Activated naive CD4-positive, alpha-beta T cell treated with anti-CD3 and anti-CD28 coated beads, Interleukin-2, amount 10 ng/mL, durations not matched to agents 7 days and 5 days (primary cell): ENCODE measurements around the gene MVB12B.

Experiments used
- CTCF ChIA-PET: fragments of 350-600 bp; sonication (Branson Sonifier 250); formaldehyde crosslinking; loops from one replicate; lab custom pipeline; 2021; ENCODE audit warnings: antibody characterized with exemption; lab: Charles Lee
- DNase-seq: peaks from one replicate; pipeline ENCODE4 v3.0.0-alpha.2; 2020
- H3K27ac Mint-ChIP-seq: one replicate; pipeline ENCODE4 v1.8.0; 2021; ENCODE audit warnings: mild to moderate bottlenecking, moderate library complexity, mixed read lengths
- H3K27me3 Mint-ChIP-seq: one replicate; pipeline ENCODE4 v1.8.0; 2021; ENCODE audit warnings: mild to moderate bottlenecking, mixed read lengths
- H3K36me3 Mint-ChIP-seq: one replicate; pipeline ENCODE4 v1.8.0; 2021; ENCODE audit warnings: mixed read lengths
- H3K4me1 Mint-ChIP-seq: one replicate; pipeline ENCODE4 v1.8.0; 2021; ENCODE audit warnings: mixed read lengths
- H3K4me3 Mint-ChIP-seq: one replicate; pipeline ENCODE4 v1.8.0; 2021; ENCODE audit warnings: mild to moderate bottlenecking, moderate library complexity, mixed read lengths
- H3K9me3 Mint-ChIP-seq: one replicate; pipeline ENCODE4 v1.8.0; 2021; ENCODE audit warnings: mixed read lengths

Gene MVB12B

GRCh38 chr9:126453156-126453963 is 126.7 kb downstream of the MVB12B start:
- Mint-ChIP-seq H3K4me3 (no peak overlapping the region), H3K36me3 (no peaks in the 10 kb centered on the region), H3K4me1 (no peaks in the 10 kb centered on the region), H3K27ac (no peak overlapping the region), H3K27me3 (peaks cover 71% of the 10 kb centered on the region), H3K9me3 (no peaks in the 10 kb centered on the region)
- CTCF ChIA-PET: no interaction called here
- DNase-seq: no peak

- H3K4me3 Mint-ChIP-seq: no peak overlapping the region
- H3K9me3 Mint-ChIP-seq: no peaks in the 10 kb centered on the region
- no peak for DNase-seq
- H3K36me3 Mint-ChIP-seq: no peaks in the 10 kb centered on the region
- H3K27me3 Mint-ChIP-seq: peaks cover 69% of the 10 kb centered on the region
- no peaks in the 10 kb centered on the region for H3K4me1 Mint-ChIP-seq
- H3K27ac Mint-ChIP-seq: no peak overlapping the region
- CTCF ChIA-PET: no interaction called here
Measured at GRCh38 chr9:126454215-126454614, 127.6 kb downstream of the MVB12B start.

GRCh38 chr9:126454795-126455194 is 128.2 kb downstream of the MVB12B start:
- DNase-seq: no peak

GRCh38 chr9:126456441-126457174 is 130.0 kb downstream of the MVB12B start:
- DNase-seq: no peak
- CTCF ChIA-PET: no interaction called here
- H3K9me3 Mint-ChIP-seq: no peaks in the 10 kb centered on the region
- no peaks in the 10 kb centered on the region for H3K36me3 Mint-ChIP-seq
- H3K4me1 Mint-ChIP-seq: no peaks in the 10 kb centered on the region
- H3K27me3 Mint-ChIP-seq: peaks cover 70% of the 10 kb centered on the region
- no peak overlapping the region for H3K4me3 Mint-ChIP-seq
- H3K27ac Mint-ChIP-seq: no peak overlapping the region

More at GRCh38 chr9:126454795-126455194, 128.2 kb downstream of the MVB12B start:
- CTCF ChIA-PET: no interaction called here
- no peak overlapping the region for H3K4me3 Mint-ChIP-seq
- H3K27me3 Mint-ChIP-seq: peaks cover 72% of the 10 kb centered on the region
- no peak overlapping the region for H3K27ac Mint-ChIP-seq
- no peaks in the 10 kb centered on the region for H3K4me1 Mint-ChIP-seq
- no peaks in the 10 kb centered on the region for H3K36me3 Mint-ChIP-seq
- no peaks in the 10 kb centered on the region for H3K9me3 Mint-ChIP-seq

GRCh38 chr9:126457175-126457547 is 130.5 kb downstream of the MVB12B start:
- no peak overlapping the region for H3K4me3 Mint-ChIP-seq
- CTCF ChIA-PET: no interaction called here
- peaks cover 65% of the 10 kb centered on the region for H3K27me3 Mint-ChIP-seq

GRCh38 chr9:126457890-126458289 is 131.3 kb downstream of the MVB12B start:
- H3K27me3 Mint-ChIP-seq: peaks cover 63% of the 10 kb centered on the region
- DNase-seq: no peak
- H3K9me3 Mint-ChIP-seq: no peaks in the 10 kb centered on the region
- no peaks in the 10 kb centered on the region for H3K4me1 Mint-ChIP-seq
- H3K36me3 Mint-ChIP-seq: no peaks in the 10 kb centered on the region
- CTCF ChIA-PET: no interaction called here
- no peak overlapping the region for H3K27ac Mint-ChIP-seq
- no peak overlapping the region for H3K4me3 Mint-ChIP-seq

More at GRCh38 chr9:126457175-126457547, 130.5 kb downstream of the MVB12B start:
- no peaks in the 10 kb centered on the region for H3K4me1 Mint-ChIP-seq
- no peak overlapping the region for H3K27ac Mint-ChIP-seq
- no peaks in the 10 kb centered on the region for H3K36me3 Mint-ChIP-seq
- no peak for DNase-seq
- H3K9me3 Mint-ChIP-seq: no peaks in the 10 kb centered on the region

GRCh38 chr9:126459126-126459525 is 132.5 kb downstream of the MVB12B start:
- H3K9me3 Mint-ChIP-seq: no peaks in the 10 kb centered on the region
- H3K4me3 Mint-ChIP-seq: no peak overlapping the region
- H3K4me1 Mint-ChIP-seq: no peaks in the 10 kb centered on the region
- H3K27me3 Mint-ChIP-seq: peaks cover 66% of the 10 kb centered on the region
- no peak for DNase-seq
- CTCF ChIA-PET: no interaction called here
- H3K27ac Mint-ChIP-seq: no peak overlapping the region
- no peaks in the 10 kb centered on the region for H3K36me3 Mint-ChIP-seq

- no peak for DNase-seq
- no peaks in the 10 kb centered on the region for H3K36me3 Mint-ChIP-seq
- no peaks in the 10 kb centered on the region for H3K9me3 Mint-ChIP-seq
- H3K4me3 Mint-ChIP-seq: no peak overlapping the region
- peaks cover 70% of the 10 kb centered on the region for H3K27me3 Mint-ChIP-seq
- CTCF ChIA-PET: no interaction called here
- H3K27ac Mint-ChIP-seq: no peak overlapping the region
- H3K4me1 Mint-ChIP-seq: no peaks in the 10 kb centered on the region
Measured at GRCh38 chr9:126459546-126459945, 132.9 kb downstream of the MVB12B start.

- no peak overlapping the region for H3K4me3 Mint-ChIP-seq
- no peaks in the 10 kb centered on the region for H3K4me1 Mint-ChIP-seq
- no peak overlapping the region for H3K27ac Mint-ChIP-seq
- CTCF ChIA-PET: no interaction called here
- no peaks in the 10 kb centered on the region for H3K9me3 Mint-ChIP-seq
- H3K36me3 Mint-ChIP-seq: no peaks in the 10 kb centered on the region
- DNase-seq: no peak
- peaks cover 77% of the 10 kb centered on the region for H3K27me3 Mint-ChIP-seq
Measured at GRCh38 chr9:126459965-126460843, 133.6 kb downstream of the MVB12B start.

- H3K27me3 Mint-ChIP-seq: peaks cover 80% of the 10 kb centered on the region
- no peak overlapping the region for H3K27ac Mint-ChIP-seq
- no peak for DNase-seq
- H3K36me3 Mint-ChIP-seq: no peaks in the 10 kb centered on the region
- CTCF ChIA-PET: no interaction called here
- no peak overlapping the region for H3K4me3 Mint-ChIP-seq
- no peaks in the 10 kb centered on the region for H3K9me3 Mint-ChIP-seq
- H3K4me1 Mint-ChIP-seq: no peaks in the 10 kb centered on the region
Measured at GRCh38 chr9:126461029-126461428, 134.4 kb downstream of the MVB12B start.

GRCh38 chr9:126461608-126462007 is 135.0 kb downstream of the MVB12B start:
- no peak overlapping the region for H3K4me3 Mint-ChIP-seq

GRCh38 chr9:126462617-126463016 is 136.0 kb downstream of the MVB12B start:
- no peaks in the 10 kb centered on the region for H3K4me1 Mint-ChIP-seq
- H3K9me3 Mint-ChIP-seq: no peaks in the 10 kb centered on the region
- peaks cover 72% of the 10 kb centered on the region for H3K27me3 Mint-ChIP-seq
- no peak overlapping the region for H3K4me3 Mint-ChIP-seq
- no peak for DNase-seq
- no peaks in the 10 kb centered on the region for H3K36me3 Mint-ChIP-seq
- H3K27ac Mint-ChIP-seq: no peak overlapping the region
- CTCF ChIA-PET: no interaction called here

More at GRCh38 chr9:126461608-126462007, 135.0 kb downstream of the MVB12B start:
- no peaks in the 10 kb centered on the region for H3K36me3 Mint-ChIP-seq
- CTCF ChIA-PET: no interaction called here
- no peak for DNase-seq
- H3K4me1 Mint-ChIP-seq: no peaks in the 10 kb centered on the region
- no peak overlapping the region for H3K27ac Mint-ChIP-seq
- peaks cover 81% of the 10 kb centered on the region for H3K27me3 Mint-ChIP-seq
- H3K9me3 Mint-ChIP-seq: no peaks in the 10 kb centered on the region

GRCh38 chr9:126463426-126463825 is 136.8 kb downstream of the MVB12B start:
- Mint-ChIP-seq H3K9me3 (no peaks in the 10 kb centered on the region), H3K4me3 (no peak overlapping the region), H3K4me1 (peaks cover 6% of the 10 kb centered on the region), H3K27ac (no peak overlapping the region), H3K36me3 (no peaks in the 10 kb centered on the region), H3K27me3 (peaks cover 72% of the 10 kb centered on the region)
- CTCF ChIA-PET: interaction anchor here (1.0 kb wide), 1 partner anchor 43 kb away, joined by 3 read pairs; no protein-coding TSS in a partner anchor
- DNase-seq: no peak
